Bladder microvascular endothelial cell (primary cell): Measurements from ENCODE around the gene GRB2. TPM values are rescaled to one million over a fixed set of nuclear protein-coding genes. Genes with fewer than 3 reads are reported as not detected.

Source experiments
- total RNA-seq: library from RNA; depleted of rRNA; stranded (reverse); fragments of >200 nt; gene quantifications from 2 replicates; pipeline ENCODE4 v1.2.3, GENCODE V29; 2014

Gene GRB2
- 70.6 and 112 TPM in 2 replicates for total RNA-seq

DNA sequence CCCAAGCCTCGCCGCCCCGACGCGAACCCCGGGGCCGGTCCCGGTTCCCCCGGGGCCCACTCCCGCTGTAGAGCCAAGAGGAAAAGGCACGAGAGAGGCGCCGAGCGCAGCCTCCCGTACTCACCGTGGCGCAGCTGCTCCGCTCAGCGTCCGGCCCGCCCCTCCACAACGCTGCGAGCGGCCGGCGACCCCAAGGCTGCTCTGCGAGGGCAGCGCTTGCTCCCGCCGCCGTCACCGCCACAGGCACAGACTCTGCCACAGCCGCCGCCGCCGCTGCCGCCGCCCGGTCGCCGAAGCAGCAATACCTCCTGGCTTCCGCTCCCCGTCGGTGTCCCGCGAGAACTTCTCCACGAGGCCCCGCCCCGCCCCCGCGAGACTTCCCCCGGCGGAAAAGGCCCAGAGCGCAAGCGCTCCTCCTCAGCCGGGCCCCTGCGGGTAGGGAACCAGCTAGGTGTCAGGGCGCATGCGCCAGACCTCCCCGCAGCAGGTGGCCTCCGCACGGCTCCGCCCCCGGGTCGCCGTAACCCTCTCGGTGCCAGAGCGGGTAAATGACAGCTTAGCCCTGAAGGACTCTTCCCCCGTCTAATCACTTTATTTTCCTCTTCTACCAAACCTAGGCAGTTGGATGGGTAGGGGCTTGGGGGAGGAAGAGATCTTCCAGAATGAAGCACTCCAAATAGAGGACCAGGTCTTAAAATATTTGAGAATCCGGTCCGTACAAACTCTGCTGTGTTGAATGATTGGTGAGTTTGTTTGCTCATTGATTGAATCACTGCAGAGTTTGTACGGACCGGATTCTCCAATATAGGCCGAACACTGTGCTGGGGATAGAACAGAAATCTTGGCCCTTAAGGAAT, at the start of gene GRB2:
Gene GRB2 (minus strand): TSS at position 314 of the 857 bp plus-strand sequence. CDS start 12,050 bp downstream, outside the sequence.

DNA sequence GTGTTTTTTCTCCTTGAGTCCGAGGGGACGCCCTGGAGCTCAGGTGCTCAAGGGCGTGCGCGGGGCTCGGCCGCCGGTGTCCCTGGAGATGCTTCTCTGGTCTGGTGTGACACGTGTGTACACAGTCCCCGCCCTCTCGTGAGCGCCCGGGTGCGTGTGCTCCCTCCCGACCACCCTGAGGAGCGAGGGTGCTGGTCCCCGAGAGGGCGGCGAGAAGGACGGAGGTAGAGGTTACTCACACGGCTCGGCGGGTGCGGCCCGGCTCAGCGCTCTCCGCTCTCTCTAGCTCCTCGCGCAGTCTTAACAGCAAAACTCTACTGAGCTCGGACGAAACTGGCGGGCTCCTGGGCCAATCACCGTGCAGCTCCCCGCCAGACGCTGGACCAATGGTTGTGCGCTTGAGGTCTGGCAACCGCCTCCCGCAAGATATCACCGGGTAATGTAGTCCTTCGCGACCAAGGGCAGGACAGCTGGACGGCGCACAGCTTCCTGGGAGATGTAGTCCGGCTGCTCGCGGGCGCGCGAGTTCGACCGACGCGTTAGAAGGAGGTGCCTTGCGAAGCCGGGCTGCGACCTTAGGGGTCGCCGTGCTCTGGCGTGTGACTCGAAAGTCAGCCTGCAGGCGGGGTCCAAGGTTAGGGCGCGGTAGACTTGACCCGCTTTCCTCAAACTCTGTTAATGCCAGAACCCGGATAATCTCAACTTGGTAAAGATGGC, 116.2 kb downstream of the GRB2 start, which contains the start of gene SLC25A19:
Gene SLC25A19 (minus strand): TSS at position 319 of the 717 bp plus-strand sequence. CDS start 2,669 bp downstream, outside the sequence.

DNA sequence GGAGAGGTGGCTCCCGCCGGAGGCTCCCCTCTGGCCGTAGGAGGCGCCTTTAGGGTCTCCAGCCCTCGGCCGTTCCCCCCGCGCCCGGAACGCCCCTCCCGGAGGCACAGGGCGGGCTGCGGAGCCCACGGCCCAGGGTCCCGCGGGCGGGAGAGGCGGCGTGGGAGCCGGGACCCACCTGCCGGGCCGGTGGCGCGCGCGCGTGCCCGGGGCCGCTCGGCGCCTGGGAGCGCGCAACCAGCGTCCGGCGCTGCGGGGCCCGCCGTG, 134.6 kb downstream of the GRB2 start, which contains the start of gene MIF4GD:
Gene MIF4GD (minus strand): TSS at position 266 of the 267 bp plus-strand sequence. CDS start 1,036 bp downstream, outside the sequence.

Other genes starting within 250 kb of the GRB2 start
- 85.2 and 164 TPM in 2 replicates for gene SUMO2, start 222.7 kb downstream of the GRB2 start, total RNA-seq
- 41.9 and 43.4 TPM in 2 replicates for gene NUP85, start 200.0 kb downstream of the GRB2 start, total RNA-seq
- 8.1 and 24.9 TPM in 2 replicates for gene GGA3, start 144.1 kb downstream of the GRB2 start, total RNA-seq
- gene MRPS7, start 143.8 kb downstream of the GRB2 start, total RNA-seq: 61.0 and 64.3 TPM in 2 replicates
- gene MIF4GD, start 134.4 kb downstream of the GRB2 start, total RNA-seq: 10.1 and 10.8 TPM in 2 replicates
- gene SLC25A19, start 116.2 kb downstream of the GRB2 start, total RNA-seq: 6.6 and 9.8 TPM in 2 replicates
- gene TMEM94, start 51.0 kb upstream of the GRB2 start, total RNA-seq: 15.1 and 42.0 TPM in 2 replicates
- gene CASKIN2, start 109.9 kb upstream of the GRB2 start, total RNA-seq: 11.2 and 25.2 TPM in 2 replicates
- 11.3 and 12.1 TPM in 2 replicates for gene TSEN54, start 110.8 kb upstream of the GRB2 start, total RNA-seq
- 4.2 and 21.5 TPM in 2 replicates for gene LLGL2, start 120.0 kb upstream of the GRB2 start, total RNA-seq
- 6.0 and 36.5 TPM in 2 replicates for gene MYO15B, start 182.1 kb upstream of the GRB2 start, total RNA-seq
- gene SMIM5, start 227.8 kb upstream of the GRB2 start, total RNA-seq: not detected in 2 replicates